Measurements from ENCODE around the gene TRIO.

The TRIO gene

DNA sequence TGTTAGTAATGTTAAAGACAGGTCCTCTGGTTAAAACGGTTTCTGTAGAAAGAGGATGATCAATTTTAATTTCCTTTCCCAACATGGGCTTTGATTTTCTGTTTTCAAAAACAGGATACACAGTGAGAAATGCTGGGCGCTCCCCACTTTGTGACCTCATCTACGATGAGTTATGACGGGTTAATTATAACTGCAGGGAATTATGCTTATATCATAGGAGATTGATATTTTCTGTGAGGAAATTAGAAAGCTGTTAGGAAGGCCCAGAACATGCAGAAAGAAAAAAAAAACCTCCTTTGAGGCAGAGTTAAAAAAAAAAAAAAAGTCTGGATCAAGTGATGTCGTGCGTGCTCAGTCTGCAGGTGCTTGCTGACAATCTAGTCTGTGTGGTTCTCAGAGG, 261.6 kb downstream of the TRIO start:
- DNase-seq: no peak

DNA sequence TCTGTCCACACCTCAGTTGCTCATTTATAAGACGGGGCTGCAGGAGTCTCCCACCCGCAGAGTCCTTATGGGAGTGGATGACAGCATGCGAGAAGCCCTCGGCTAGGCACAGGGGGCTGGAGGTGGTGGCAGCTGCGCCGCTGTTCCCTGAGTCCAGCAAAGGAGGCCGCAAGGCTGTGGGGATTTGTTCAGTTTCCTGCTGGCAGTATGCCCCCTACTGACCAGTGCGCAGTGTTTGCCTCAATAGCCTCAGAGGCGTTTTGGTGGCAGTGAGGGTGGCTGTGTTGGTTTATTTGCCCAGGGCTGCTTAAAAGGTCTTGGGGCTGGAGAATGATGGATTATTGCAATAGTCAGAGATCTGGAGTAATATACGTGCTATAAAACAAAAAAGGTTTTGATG, 262.1 kb downstream of the TRIO start:
- DNase-seq: no peak

DNA sequence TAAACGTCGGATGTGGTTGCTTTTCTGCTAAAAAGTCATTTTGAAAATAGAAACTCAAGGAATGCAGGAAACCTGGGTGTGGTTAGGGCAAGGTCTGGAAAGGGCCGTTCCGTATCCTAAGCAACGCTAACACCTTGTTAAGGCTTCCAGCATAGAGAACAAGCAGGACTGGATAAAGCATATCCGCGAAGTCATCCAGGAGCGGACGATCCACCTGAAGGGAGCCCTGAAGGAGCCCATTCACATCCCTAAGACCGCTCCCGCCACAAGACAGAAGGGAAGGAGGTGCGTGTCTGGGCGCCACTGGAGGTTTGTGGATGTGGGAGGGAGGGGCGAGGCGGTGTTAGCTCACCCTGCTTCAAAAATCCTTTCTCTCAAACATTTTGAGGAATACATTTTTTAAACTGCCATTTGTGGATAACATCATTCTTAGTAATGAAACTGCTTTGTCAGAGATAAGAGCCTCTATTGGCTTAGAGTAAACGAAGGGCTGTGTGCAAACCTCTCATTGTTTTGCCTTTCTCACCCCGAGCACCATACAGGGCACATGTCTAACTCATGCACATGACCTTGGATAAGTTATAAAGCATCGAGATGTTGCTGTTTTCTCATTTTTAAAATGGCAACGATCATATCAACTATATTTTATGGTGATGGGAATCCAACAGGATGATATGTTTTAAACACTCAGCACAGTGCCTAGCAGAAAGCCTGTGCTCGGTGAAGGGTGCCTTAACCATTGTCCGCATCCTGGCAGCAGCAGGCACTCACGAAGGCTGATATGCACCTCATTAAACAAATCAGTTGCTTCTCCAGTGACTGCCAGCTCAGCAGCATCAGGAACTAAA, 262.8 kb downstream of the TRIO start:
- DNase-seq: no peak

GRCh38 chr5:14406554-14406849, 263.4 kb downstream of the TRIO start:
- DNase-seq: no peak

GRCh38 chr5:14407051-14407450, 263.9 kb downstream of the TRIO start:
- DNase-seq: no peak

GRCh38 chr5:14407746-14408175, 264.6 kb downstream of the TRIO start:
- DNase-seq: no peak

DNA sequence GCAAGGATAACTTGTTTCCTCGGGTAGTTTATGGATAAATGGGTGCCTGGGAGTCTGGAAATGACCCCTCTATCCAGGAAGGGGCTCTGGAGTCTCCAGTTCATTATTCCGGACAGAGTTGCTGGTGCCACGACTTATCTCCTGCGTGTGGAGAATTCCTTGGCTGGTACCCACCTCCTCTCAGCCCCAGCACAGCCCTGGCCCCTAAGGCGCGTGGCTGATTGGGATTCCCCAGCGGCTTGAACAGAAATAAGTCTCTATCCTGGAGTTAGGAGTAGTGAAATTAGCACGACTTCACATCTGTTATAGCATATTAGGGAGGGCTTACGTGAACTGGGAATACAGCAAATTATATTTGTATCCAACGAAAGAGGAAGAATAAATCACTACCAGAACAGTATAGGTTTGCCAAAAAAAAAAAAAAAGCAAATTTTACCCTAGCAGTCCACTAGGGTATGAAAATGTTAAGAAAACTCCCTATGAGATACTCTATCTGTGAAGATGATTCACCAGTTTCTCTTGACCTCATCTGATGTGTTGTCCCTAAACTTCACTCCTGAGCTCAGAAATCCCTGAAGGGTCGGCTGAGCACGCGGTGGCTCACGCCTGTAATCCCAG, 265.9 kb downstream of the TRIO start:
- DNase-seq: no peak

- DNase-seq: no peak
These were observed 266.9 kb downstream of the TRIO start for GRCh38 chr5:14410068-14410393.

DNA sequence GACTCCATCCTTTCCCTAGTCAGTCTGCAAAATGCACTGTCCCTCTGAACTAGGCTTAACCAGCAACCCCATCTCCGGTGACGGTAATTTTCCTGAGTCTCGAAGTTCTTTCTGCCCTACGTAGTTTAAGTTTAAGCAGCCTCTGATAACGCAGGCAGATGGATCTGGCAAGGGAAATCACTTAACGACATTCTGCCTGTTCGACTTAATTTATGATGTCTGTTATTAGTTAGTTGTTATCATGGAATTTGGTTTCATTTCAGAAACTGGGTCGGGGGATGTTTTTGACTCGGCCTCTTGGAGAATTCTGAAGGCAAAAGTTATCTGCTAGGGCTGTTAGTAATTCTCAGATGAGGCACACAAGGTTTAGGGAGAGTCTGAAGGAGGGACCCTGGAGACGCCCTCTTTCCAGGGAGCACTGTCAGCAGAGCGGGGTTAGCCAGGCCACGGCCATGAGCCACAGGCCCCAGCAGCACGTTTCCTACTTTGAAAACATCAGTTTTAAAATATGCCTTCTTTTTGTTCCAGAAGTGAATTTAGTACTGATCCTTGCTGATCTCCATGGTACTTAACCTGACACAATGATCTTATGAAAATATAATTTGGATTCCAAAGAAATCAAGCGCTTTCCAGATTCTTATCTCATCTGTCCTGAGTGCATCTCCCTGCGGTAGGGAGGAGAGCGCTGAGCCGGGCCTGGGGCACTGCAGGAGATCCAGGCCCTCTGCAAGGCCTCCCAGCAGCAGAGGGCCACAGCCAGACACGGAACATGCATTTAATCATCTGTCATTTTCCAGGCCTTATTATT, 267.5 kb downstream of the TRIO start:
- DNase-seq: no peak

- DNase-seq: no peak
These were observed 268.1 kb downstream of the TRIO start for GRCh38 chr5:14411216-14411615.

GRCh38 chr5:14413331-14413750, 270.2 kb downstream of the TRIO start:
- no peak for DNase-seq

GRCh38 chr5:14414007-14414406, 270.9 kb downstream of the TRIO start:
- no peak for DNase-seq

DNA sequence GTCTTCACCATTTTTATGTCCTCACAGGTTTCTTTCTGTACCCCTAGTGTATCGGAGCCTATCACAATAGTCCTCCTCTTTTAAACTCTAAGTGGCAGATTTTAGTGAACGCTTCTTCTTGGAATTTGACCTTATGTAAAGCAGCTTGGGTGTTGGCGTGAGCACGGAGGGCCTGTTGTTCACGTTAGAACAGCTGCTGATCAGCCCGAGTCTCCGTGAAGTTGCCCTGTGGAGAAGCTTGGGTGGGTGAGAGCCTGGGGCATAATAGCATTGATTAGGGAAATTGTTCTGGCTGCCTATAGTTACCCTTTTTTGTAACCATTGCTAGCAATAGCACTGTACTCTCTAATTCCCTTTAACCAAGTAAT, 271.5 kb downstream of the TRIO start:
- no peak for DNase-seq

DNA sequence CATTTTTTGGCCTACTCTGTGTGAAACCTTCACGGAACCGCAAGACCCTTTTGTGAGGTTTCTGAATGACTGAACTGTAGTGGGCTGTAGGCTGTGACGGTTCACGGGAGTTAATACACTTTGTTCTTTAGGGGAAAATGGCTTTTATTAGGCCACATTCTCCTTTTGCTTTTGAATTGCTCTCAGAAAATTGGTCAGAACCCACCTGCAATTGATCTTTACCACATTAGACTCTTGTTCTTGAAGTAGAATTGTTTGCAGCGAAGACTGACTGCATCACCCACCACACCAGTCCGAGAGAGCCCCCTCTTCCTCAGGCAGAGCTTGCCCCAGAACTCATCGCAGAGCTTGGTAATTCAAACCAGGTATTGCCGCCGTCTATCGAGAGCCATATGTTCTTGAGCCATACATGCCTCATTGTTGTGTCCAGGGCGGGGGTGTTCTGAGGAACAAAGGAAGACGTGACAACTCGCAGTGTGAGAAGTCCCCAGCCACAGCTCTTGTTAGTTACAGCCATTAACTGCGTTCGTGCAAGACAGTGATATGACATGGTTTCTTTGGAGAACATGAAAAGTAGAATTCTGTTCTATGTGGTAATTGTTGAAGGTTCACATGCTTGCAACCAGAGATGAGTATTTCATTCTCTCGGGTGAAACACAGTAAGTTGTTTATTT, 272.0 kb downstream of the TRIO start:
- DNase-seq: no peak

DNA sequence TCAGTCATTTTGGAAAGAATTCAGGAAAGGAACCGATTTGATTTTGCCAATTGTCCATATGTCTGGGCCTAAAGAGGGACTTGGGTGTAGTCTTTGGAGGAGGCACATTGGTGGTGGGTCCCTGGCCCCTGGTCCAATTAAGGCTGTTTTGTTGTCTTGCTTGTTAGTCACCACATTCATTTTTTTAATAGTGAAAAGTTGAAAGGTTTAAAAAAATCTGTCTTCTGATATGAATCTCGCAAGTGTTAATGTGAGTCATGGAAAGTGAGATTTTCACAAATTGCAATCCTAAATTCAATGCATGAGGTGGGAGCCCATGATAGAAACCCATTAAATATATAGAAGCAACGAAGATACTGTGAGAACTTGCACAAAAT, 272.5 kb downstream of the TRIO start:
- DNase-seq: no peak

DNA sequence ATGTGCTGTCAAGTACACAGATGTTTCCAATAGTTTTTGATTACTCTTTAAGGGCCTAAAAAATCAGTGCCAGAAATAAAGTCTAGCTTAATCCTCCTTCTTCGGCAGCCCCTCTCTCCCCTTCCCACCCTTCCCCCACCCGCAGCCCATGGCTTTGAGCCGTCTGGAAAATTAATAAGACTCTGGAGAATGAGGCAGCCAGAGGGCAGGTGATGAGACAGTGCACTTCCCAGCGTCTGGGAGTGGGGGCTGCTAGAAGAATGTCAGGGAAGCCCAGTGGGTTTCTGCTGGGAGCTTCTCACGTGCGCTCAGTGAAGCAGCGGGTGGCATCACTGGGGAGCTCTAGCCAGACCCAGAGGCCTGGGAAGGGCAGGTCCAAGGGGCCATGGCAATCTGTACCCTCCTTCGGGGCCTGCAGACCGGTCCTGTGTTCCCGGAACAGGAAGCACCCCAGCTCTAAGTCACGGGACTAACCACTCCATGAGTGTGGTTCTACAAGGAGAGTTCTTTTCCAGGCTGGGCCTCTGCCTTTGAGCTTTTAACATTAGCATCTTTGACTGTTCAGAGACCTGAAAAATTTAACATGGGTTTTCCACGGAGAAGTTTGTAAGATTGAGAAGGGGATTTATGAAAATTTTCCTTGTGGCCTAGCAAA, 273.6 kb downstream of the TRIO start:
- no peak for DNase-seq

DNA sequence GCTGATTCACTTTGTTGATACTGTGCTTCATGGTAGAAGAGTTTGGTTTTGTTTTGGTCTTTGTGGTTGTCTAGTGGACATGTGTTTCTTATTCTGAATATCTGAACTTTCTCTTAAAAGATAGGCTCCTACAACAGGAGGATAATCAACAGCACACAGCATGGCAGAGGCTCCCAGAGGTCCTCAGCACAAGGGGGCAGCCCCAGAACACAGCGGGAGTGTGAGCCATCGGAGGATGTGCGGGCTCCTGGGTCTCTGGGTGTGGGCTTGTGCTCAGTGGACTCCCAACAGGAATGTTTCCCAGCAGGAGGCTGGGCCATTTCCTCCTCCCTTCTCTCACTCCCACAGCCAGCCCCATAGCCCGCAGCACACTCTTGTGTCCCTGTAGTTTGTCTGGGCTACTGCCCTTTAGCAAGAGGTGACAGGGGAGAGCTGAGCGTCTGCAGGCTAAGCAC, 274.2 kb downstream of the TRIO start:
- no peak for DNase-seq

DNA sequence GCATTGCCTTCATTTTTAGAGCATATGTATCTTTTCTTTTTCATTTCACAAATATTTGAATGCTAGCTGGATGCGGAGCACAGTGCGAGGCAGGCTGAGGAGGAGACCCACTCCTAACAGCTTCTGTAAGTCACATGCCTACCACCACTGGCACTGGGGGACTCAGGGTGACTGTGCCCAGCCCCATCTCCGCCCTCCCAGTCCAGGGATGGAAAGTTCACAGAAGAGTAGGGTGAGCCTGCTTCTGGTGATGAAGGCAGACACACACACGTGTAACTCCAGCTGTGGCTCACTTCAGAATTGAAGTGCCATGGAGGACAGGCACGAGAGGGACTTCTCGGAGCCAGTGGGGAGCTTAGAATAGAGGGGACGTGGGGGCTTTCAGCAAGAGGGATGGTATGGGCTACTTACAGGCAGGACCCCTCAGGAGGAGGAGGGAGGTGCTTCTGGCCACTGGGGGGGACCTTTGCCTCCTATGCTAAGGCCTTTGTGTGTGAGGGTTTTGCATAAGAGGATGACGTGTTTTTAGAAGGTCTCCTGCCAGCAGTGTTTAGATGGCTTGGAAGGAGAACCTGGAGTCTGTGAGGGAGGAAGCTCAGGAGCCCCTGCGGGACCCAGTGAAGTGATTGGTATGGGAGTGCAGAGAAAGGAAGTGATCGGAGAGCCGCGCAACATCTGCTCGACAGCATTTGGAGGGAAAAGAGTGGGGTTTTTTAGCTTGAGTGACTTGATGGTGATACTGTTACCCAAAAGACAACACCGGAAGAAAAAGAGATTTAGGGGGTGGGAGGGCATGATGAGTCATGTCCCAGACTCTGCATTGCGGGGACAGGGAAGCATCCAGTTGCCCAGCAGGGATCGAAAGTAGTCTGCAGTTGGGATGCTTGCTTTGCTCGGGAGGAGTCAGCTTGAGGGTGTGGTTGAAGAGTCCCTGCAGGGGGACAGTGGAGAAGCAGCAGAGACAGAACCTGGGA, 274.9 kb downstream of the TRIO start:
- no peak for DNase-seq

DNA sequence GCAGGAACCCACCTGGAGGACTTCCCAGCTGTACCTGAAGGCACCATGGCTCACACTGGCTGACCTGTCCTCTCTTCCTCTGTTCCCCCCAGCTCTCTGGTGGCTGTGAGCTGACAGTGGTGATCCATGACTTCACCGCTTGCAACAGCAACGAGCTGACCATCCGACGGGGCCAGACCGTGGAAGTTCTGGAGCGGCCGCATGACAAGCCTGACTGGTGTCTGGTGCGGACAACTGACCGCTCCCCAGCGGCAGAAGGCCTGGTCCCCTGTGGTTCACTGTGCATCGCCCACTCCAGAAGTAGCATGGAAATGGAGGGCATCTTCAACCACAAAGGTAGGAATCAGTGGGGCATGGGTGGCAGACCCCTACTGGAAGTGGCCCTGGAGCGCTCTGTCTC, 276.5 kb downstream of the TRIO start:
- no peak for DNase-seq

GRCh38 chr5:14420101-14420811, 277.1 kb downstream of the TRIO start:
- DNase-seq: no peak

DNA sequence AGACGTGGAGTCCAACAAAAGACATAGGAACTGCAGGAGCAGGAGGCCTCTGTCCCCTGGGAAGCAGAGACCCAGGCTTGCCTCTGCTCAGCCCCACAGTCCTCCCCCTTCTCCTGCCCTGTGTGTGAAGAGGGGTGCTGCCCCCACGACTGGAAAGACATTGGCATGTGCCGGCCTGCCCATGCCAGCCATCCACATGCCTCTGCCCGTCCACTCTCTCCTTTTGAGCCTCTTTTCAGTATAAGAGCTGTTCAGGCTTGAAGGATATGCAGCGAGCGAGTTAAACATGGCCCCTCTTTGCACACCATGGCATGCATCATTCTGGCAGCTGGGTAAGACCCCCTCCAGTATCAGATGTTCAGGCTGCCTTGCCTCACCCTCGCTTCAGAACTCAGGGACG, 278.7 kb downstream of the TRIO start:
- DNase-seq: no peak

Measured in NCI-H2171 (cell line).